NCI-H82 (cell line): Measurements from ENCODE around the gene TLR1.
"Not testable (repeated sequence)": the region's sequence is repeated elsewhere in the genome, so short reads cannot be mapped to it uniquely, and the experiment has no call there.

Experiments
- DNase-seq: peaks from one replicate; lab custom pipeline; 2025; lab: John Stamatoyannopoulos, UW

The TLR1 gene, protein sequence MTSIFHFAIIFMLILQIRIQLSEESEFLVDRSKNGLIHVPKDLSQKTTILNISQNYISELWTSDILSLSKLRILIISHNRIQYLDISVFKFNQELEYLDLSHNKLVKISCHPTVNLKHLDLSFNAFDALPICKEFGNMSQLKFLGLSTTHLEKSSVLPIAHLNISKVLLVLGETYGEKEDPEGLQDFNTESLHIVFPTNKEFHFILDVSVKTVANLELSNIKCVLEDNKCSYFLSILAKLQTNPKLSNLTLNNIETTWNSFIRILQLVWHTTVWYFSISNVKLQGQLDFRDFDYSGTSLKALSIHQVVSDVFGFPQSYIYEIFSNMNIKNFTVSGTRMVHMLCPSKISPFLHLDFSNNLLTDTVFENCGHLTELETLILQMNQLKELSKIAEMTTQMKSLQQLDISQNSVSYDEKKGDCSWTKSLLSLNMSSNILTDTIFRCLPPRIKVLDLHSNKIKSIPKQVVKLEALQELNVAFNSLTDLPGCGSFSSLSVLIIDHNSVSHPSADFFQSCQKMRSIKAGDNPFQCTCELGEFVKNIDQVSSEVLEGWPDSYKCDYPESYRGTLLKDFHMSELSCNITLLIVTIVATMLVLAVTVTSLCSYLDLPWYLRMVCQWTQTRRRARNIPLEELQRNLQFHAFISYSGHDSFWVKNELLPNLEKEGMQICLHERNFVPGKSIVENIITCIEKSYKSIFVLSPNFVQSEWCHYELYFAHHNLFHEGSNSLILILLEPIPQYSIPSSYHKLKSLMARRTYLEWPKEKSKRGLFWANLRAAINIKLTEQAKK

DNA sequence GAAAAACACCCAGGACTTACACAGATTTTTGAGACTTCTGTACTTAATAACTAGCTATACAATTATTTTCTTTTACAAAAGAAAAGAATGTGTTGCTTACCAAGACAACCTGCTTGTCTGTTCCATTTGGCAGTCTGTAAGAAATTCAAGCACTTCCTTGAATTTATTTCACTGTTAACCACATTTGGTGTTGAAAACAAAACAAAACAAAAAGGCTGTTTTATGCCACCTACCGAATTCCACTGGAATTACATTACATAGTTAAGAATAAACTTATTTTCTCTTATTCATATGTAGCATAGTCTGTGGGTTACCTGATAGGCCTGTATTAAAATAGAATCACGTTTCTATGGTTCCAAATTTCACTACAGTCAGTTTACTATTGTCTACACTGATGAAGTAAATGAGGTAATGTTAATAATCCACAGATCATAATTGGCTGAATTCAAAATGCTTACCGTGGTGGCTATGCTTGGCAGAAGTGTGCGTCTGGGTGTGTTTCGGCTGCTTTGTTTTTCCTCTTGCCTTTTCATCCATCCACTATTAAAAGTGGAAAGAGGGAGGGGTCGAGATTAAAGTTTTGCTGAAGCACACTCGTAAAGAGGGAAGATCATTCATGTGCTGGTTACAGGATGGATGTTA lies at the start of gene TLR1:
Gene TLR1, minus strand, starts transcription at position 138 of the 642 bp plus-strand sequence. CDS start 5,960 bp downstream, outside the sequence.
- peak; percentile 5 for DNase-seq

DNA sequence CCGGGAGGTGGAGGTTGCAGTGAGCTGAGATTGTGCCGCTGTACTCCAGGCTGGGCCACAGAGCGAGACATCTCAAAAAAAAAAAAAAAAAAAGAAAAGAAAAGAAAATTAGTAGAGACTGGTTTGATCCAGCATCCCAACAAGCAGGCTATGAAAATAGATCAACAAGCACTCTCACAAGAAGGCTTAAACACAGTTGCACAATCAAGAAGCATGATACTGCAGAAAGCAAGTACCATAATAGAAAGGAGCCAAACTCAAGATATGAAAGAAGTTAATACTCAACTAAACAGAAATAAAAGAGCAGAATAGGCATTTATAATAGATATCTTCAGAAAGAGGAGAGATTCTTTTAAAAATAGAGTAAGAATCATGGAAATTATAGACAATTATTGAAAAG lies 41.4 kb upstream of the TLR1 start:
- no peak for DNase-seq

DNA sequence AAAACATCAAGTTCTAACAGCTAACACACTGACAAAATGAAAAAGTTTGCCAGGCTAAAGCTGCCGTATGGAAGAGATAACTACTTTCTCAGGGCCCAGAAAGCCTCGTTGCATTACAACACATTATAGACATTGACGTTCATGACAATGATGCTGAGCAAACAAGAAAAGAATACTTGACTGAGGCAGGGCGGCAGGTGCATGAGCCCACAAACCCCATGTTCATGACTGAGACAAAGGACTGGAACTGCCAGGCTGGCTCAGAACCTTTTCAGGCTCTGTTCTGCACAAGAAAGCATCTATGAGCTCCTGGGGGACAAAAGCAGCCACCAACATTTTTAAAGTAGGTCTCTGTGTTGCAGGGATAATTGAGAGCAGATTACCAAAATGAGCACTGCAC lies 38.4 kb upstream of the TLR1 start:
- DNase-seq, result no peak

DNA sequence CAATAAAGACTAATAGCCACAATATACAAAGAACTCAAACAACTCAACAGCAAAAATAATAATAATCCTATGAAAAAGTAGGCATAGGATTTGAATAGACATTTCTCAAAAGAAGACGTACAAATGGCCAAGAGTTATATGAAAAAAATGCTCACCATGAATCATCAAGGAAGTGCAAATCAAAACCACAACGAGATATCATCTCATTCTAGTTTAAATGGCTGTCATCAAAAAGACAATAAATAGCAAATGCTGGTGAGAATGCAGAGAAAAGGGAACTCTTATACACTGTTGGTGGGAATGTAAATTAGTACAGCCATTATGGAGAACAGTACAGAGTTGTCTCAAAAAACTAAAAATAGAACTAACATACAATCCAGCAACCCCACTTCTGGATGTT lies 33.3 kb upstream of the TLR1 start:
- no peak for DNase-seq

DNA sequence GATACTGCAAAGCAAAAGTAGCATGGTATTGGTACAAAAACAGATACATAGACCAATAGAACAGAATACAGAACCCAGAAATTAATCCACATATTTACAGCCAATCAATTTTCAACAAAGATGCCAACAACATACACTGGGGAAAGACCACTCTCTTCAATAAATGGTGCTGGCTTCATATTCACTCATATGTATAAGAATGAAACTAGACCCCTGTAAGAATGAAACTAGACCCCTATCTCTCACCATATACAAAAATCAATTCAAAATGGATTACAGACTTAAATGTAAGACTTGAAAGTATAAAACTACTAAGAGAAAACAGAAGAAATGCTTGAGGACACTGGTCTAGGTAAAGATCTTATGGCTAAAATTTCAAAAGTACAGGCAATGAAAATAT lies 32.7 kb upstream of the TLR1 start:
- DNase-seq, result no peak

DNA sequence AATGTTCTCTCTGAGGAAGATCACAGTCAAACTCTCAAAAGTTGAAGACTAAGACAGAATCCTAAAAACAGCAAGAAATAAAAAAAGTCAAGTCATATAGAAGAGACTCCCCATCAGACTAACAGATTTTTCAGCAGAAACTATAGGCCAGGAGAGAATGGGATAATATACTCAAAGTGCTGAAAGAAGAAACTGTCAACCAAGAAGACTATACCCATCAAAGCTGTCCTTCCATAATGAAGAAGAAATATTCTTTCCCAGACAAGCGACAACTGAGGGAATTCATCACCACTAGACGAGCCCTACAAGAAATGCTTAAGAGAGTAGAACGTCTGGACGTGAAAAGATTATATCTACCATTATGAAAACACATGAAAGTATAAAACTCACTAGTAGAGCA lies 30.0 kb upstream of the TLR1 start:
- no peak for DNase-seq

DNA sequence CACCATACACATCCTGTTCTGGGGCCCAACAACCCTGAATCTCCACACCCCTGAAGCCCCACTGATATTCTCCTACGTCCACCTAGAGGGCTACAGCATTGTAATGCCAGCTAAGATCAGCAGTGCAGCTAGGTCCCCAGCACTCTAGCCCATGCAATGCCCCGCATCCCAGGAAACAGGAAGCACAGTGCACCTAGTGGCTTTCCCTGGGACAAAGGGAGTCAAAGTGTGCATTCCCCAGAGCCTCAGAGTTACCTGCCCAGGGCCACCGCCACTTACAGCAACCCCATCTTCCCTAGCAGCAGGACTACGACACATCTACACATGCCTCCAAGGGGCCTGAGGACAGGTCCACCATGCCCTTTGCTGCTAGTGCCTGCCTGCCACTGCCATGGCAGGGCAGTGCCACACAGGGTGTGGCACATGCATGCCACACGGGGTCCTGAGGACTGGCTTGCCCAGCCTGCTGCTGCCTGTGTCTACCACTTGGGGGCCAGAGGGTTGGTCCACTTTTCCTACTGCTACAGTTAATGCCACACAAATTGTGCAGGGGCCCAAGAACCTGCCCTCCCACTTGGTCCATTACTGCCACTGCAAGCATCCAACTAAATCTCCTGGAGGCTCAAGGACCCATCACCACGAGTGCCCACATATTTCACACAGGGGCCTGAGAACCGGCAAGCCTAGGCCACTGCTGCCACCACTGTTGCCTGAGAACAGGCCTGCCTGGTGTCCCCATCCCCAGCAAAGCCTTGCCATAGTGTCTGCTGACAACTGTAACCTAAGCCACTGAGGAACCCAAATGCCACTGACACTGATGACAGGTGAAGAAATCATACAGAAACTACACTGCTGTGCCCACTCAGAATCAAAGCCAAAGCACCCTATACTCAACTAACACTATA lies 28.3 kb upstream of the TLR1 start:
- peak; percentile 3 for DNase-seq

DNA sequence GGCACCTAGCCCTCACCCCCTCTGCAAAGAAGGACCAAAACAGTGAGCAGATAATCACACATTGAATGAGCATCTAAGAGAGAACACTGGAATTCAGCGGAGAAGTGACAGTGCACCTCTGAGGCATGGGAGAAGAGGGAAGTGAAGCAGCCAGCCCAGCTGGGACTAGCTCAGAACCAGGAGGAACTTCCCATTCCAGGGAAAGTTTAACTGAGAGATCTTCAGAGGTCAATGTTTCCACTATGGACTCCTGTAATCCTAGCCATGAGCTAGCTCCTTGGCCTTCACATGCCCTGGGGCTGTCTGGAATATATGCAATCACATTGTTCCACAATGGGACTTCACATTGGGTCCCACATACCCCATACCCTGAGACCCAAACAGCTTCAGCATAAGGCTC lies 27.6 kb upstream of the TLR1 start:
- no peak for DNase-seq

DNA sequence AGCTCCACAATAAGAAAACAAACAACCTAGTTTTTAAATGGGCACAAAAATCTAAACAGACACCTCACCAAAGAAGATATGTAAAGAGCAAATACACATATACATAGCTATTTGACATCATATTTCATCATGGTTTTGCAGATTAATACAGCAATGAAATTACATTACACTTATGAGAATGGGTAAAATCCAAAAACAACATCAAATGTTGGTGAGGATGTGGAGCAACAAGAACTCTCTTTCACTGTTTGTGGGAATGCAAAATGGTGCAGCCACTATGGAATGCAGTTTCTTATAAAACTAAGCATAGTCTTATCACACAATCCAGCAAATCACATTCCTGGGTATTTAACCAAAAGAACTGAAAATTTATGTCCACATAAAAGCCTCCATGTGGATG lies 27.1 kb upstream of the TLR1 start:
- no peak for DNase-seq

DNA sequence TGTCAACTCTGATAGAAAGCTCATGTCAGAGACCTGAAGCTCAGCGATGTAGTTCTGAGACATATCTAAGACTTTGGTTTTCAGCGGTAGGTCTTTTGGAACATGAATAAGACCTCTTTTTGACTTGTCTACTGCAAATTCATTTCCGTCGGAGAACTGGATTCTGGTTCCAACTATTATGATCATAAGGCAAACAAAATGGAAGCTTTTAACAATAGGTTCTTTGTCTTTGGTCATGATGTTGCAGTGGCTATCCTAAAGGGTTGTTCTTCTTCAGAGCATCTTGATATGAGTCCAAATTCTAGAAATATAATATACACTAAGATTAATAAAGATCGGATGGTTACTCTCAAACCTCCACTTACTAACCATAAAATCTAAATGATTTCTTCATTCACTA lies 24.6 kb upstream of the TLR1 start:
- DNase-seq, result no peak

DNA sequence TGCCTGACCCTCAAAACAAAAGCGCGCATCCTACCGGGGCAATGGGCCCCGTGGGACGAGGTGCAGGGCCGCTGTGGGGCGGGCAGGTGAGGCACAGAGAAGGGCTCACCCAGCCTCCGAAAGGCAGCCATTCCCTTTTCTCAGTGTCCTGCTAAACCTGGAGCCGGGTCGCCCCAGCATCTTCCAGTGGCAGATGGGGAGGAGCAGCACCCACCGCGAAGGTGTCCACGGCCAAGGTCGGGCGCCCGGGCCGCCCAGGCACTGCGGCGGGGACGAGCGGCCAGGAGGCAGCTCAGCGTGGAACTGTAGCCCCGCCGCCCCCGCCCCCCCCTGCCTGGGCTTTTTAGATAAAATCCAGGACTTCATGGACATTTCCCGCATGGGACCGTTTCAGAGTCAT lies 19.2 kb upstream of the TLR1 start:
- DNase-seq, result no peak

DNA sequence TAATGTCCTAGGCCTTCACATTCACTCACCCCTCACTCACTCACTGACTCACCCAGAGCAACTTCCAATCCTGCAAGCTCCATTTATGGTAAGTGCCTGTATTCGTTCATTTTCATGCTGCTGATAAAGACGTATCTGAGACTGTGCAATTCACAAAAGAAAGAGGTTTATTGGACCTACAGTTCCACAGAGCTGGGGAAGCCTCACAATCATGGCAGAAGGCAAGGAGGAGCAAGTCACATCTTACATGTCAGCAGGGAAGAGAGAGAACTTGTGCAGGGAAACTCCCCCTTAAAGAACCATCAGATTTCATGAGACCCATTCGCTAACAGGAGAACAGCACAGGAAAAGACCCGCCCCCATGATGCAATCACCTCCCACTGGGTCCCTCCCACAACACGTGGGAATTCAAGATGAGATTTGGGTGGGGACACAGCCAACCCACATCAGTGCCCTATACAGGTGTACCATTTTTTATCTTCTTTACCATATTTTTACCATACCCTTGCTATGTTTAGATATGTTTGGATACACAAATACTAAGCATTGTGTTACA lies 18.2 kb upstream of the TLR1 start:
- DNase-seq, result no peak

DNA sequence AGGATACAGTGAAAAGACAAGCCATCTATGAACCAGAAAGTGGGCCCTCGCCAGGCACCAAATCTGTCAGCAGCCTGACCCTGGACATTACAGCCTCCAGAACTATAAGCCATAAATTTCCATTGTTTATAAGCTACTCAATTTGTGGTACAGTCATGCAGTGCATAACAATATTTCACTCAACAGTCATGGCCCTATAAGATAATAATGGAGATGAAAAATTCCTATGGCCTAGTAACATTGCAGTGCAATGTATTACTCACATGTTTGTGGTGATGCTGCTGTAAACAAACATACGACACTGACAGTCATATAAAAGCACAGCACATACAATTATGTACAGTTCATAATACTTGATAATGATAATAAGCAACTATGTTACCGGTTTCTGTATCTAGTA lies 17.1 kb upstream of the TLR1 start:
- DNase-seq, result no peak

DNA sequence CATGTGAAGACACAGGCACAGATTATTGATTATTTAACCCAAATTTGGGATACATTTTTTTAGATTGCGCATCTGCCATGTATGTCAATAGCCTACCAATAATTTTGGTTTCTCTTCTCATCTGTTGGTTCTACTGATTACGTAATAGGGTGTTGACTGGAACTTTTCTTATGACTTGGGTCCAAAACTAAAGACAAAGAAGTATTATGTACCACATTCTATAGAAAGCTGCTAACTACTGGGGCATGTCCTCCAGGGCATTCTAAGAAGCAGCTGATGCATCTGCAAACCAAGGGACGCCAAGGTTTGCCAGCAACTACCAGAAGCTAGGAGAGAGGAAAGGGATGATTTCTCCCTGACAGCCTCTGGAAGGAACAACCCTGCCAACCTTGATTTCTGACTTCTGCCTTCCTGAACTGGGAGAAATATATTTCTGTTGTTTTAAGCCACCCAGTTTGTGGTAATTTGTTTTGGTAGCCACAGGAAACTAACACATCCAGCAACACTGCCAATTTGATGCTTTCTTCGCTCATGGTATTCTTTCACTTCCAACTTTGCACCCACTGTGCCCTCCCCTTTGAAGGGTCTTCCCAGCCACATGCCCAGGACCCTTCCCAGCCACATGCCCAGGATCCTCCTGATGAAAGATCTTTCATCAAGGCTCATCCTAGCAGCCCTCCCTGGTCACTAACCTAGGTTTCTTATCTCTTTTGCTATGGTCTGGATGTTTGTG lies 15.9 kb upstream of the TLR1 start:
- DNase-seq, result no peak

DNA sequence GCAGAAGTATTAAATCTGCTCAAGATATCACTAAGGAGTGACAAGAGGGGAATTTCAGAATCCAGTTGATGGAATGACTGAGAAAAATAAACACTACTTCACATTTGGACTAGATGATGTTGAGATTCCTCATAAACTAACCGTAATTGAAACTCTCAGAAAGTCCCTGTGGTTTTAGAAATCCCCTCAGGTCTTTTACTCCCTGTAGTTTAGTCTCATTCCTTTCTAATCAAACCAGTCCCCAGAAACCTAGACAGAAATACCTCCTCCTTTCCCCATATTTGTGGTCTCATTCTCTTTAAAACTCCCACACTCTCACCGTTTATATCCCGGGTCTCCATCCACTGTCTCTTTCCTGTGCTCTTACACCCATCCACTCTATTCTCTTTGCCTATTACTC lies 15.0 kb upstream of the TLR1 start:
- DNase-seq, result no peak

DNA sequence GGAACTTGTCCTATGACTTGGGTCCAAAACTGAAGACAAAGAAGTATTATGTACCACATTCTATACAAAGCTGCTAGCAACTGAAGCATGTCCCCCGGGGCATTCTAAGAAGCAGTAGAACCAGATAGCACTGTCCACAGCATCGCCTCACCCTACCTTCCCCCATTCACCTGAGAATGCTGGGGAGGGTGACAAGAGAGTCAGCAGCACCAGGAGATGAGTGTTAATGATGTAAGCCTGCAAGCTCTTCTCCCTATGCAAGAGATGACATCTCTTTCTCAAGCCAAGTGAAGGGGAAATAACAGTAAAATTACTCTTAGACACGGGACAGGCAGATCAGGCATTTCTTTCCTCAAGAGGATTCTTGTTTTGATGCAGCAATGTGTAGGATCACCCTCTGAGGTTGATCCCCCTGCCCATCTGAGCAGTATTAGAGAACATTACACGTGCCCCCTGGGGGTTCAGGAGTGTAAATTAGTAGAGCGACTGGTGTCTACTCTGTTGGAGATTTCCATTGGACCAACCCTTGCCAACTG lies 13.9 kb upstream of the TLR1 start:
- DNase-seq, result no peak

DNA sequence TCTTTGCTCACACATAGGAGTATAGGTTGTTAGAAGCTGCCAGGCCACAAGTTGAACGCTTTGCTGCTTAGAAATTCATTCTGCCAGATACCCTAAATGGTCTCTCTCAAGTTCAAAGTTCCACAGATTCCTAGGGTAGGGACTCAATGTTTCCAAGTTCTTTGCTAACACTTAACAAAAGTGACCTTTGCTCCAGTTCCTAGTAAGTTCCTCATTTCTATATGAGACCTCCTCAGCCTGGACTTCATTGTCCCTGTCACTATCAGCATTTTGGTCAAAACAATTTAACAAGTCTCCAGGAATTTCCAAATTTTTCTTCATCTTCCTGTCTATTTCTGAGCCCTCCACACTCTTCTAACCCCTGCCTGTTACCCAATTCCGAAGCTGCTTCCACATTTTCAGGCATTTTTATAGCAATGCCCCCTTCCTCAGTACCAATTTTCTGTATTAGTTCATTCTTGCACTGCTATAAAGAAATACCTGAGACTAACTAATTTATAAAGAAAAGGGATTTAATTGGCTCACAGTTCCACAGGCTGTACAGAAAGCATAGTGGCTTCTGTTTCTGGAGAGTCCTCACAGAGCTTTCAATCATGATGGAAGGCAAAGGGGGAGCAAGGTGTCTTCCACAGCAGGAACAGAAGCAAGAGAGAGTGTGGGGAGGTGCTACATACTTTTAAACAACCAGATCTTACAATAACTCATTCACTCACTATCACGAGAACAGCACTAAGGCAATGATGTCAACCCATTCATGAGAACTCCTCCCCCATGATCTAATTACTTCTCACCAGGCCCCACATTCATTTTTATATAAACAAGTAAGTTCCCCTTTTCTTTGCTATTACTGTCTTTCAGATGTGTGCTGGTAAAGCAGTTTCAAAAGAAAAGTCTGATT lies 11.5 kb upstream of the TLR1 start:
- no peak for DNase-seq

DNA sequence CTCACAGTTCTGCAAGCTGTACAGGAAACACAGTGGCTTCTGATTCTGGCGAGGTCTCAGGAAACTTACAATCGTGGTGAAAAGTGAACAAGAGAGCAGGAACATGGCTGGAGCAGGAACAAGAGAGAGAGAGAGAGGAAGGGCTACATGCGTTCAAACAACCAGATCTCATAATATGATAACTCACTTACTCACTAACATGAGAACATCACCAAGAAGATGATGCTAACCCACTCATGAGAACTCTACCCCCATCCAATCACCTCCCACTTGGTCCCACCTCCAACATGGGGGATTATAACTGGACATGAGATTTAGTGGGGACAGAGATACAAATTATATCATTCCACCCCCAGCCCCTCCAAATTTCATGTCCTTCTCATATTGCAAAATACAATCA lies 9.8 kb upstream of the TLR1 start:
- DNase-seq, result no peak

DNA sequence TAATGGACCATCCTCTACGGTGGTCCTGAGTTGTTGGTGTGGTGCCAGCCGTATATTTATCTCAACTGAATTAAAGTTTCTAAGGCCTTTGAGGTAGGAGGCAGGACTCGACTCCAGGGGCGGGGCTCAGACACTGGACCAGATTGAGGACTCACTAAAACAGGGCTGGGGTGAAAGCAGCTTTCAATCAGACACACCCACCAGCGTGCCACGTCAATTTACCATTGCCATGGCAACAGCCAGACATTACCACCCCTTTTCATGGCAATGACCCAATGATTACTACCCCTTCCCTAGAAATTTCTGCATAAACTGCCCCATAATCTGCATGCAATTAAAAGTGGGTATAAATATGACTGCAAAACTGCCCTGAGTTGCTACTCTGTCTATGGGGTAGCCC lies 6.7 kb upstream of the TLR1 start:
- no peak for DNase-seq

DNA sequence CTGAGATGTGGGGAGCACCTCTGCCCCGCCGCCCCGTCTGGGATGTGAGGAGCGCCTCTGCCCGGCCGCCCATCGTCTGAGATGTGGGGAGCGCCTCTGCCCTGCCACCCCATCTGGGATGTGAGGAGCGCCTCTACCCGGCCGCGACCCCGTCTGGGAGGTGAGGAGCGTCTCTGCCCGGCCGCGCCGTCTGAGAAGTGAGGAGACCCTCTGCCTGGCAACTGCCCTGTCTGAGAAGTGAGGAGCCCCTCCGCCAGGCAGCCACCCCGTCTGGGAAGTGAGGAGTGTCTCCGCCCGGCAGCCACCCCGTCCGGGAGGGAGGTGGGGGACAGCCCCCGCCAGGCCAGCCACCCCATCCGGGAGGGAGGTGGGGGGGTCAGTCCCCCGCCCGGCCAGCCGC lies 2.9 kb upstream of the TLR1 start:
- not testable (repeated sequence) for DNase-seq
